KOPT-K1 (cell line): ENCODE data around the gene MACROH2A1.
A peak's percentile ranks its signal among the peaks of the same experiment; 100 is the strongest.

Experiments
- H3K27ac ChIP-seq: fragments of 200-600 bp; sonication (generic); 2 replicates; pipeline ENCODE4 v1.5.1; 2016; ENCODE audit warnings: antibody characterized with exemption, mild to moderate bottlenecking, low read depth, low read length; ENCODE audit not compliant: poor library complexity, severe bottlenecking
- H3K36me3 ChIP-seq: fragments of 200-600 bp; sonication (generic); 2 replicates; pipeline ENCODE4 v1.5.1; 2017; ENCODE audit warnings: antibody characterized with exemption, mild to moderate bottlenecking, low read length, moderate library complexity; ENCODE audit not compliant: insufficient read depth
- H3K9me3 ChIP-seq: fragments of 200-600 bp; sonication (generic); 2 replicates; pipeline ENCODE4 v1.5.1; 2017; ENCODE audit warnings: antibody characterized with exemption, low read length, mild to moderate bottlenecking; ENCODE audit not compliant: insufficient read depth, poor library complexity, severe bottlenecking

MACROH2A1 gene

GRCh38 chr5:135382106-135382790 is 16.8 kb downstream of the MACROH2A1 start:
- Histone ChIP-seq H3K9me3 (no peaks in the 10 kb centered on the region), H3K36me3 (peaks cover 100% of the 10 kb centered on the region), H3K27ac (peak overlapping the region; percentile 12)

- H3K27ac ChIP-seq: peak overlapping the region; percentile 67
- H3K9me3 ChIP-seq: no peaks in the 10 kb centered on the region
- H3K36me3 ChIP-seq: peaks cover 100% of the 10 kb centered on the region
Observed at GRCh38 chr5:135379046-135379654, 19.9 kb downstream of the MACROH2A1 start.

GRCh38 chr5:135377751-135378680 is 21.0 kb downstream of the MACROH2A1 start:
- H3K27ac ChIP-seq: peak overlapping the region; percentile 67
- H3K36me3 ChIP-seq: peaks cover 100% of the 10 kb centered on the region
- H3K9me3 ChIP-seq: no peaks in the 10 kb centered on the region

- Histone ChIP-seq H3K27ac (peak overlapping the region; percentile 67), H3K36me3 (peaks cover 100% of the 10 kb centered on the region)
Observed at GRCh38 chr5:135376961-135377624, 21.9 kb downstream of the MACROH2A1 start.

GRCh38 chr5:135375040-135375793 is 23.8 kb downstream of the MACROH2A1 start:
- no peaks in the 10 kb centered on the region for H3K9me3 ChIP-seq
- peaks cover 100% of the 10 kb centered on the region for H3K36me3 ChIP-seq
- H3K27ac ChIP-seq: peak overlapping the region; percentile 84

More at GRCh38 chr5:135376961-135377624, 21.9 kb downstream of the MACROH2A1 start:
- H3K9me3 ChIP-seq: no peaks in the 10 kb centered on the region

- no peaks in the 10 kb centered on the region for H3K9me3 ChIP-seq
- peak overlapping the region; percentile 84 for H3K27ac ChIP-seq
- peaks cover 100% of the 10 kb centered on the region for H3K36me3 ChIP-seq
Observed at GRCh38 chr5:135373736-135374515, 25.1 kb downstream of the MACROH2A1 start.

- Histone ChIP-seq H3K9me3 (no peaks in the 10 kb centered on the region), H3K36me3 (peaks cover 100% of the 10 kb centered on the region), H3K27ac (peak overlapping the region; percentile 84)
Observed at GRCh38 chr5:135372654-135373381, 26.2 kb downstream of the MACROH2A1 start.

GRCh38 chr5:135371622-135372232 is 27.3 kb downstream of the MACROH2A1 start:
- H3K27ac ChIP-seq: peak overlapping the region; percentile 84
- no peaks in the 10 kb centered on the region for H3K9me3 ChIP-seq
- H3K36me3 ChIP-seq: peaks cover 100% of the 10 kb centered on the region

GRCh38 chr5:135369952-135370351 is 29.1 kb downstream of the MACROH2A1 start:
- H3K9me3 ChIP-seq: no peaks in the 10 kb centered on the region
- peaks cover 100% of the 10 kb centered on the region for H3K36me3 ChIP-seq
- H3K27ac ChIP-seq: peak overlapping the region; percentile 84

- peak overlapping the region; percentile 5 for H3K27ac ChIP-seq
- no peaks in the 10 kb centered on the region for H3K9me3 ChIP-seq
- H3K36me3 ChIP-seq: peaks cover 97% of the 10 kb centered on the region
Observed at GRCh38 chr5:135367554-135367953, 31.5 kb downstream of the MACROH2A1 start.

GRCh38 chr5:135367076-135367475 is 32.0 kb downstream of the MACROH2A1 start:
- H3K27ac ChIP-seq: peak overlapping the region; percentile 5
- peaks cover 97% of the 10 kb centered on the region for H3K36me3 ChIP-seq
- H3K9me3 ChIP-seq: no peaks in the 10 kb centered on the region

GRCh38 chr5:135365281-135365680 is 33.8 kb downstream of the MACROH2A1 start:
- Histone ChIP-seq H3K36me3 (peaks cover 97% of the 10 kb centered on the region), H3K27ac (no peak overlapping the region), H3K9me3 (no peaks in the 10 kb centered on the region)
